ENCODE measurements around the gene CCRL2.
"Not testable (repeated sequence)": the region's sequence is repeated elsewhere in the genome, so short reads cannot be mapped to it uniquely, and the experiment has no call there.

DNA sequence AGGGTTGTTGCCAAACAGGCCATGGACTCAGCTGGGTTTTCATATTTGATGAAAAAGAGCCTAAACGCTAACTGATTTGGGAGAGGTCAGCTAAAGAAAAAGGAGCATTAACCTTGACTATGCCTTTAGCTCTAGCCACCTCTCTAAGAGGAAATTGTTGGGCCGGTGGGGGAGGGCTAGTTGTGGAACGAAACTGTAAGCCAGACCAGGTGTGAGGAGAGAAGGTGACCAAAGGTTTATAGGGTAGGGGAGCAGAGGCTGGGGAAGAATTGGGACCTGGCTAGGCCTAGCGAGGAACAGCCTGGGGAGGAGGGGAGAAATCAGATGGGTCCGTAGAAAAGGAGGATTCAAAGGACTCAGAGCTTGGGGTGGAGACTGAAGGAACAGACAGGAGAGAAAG lies 15.5 kb upstream of the CCRL2 start:
- TF ChIP-seq, protein P1, sequence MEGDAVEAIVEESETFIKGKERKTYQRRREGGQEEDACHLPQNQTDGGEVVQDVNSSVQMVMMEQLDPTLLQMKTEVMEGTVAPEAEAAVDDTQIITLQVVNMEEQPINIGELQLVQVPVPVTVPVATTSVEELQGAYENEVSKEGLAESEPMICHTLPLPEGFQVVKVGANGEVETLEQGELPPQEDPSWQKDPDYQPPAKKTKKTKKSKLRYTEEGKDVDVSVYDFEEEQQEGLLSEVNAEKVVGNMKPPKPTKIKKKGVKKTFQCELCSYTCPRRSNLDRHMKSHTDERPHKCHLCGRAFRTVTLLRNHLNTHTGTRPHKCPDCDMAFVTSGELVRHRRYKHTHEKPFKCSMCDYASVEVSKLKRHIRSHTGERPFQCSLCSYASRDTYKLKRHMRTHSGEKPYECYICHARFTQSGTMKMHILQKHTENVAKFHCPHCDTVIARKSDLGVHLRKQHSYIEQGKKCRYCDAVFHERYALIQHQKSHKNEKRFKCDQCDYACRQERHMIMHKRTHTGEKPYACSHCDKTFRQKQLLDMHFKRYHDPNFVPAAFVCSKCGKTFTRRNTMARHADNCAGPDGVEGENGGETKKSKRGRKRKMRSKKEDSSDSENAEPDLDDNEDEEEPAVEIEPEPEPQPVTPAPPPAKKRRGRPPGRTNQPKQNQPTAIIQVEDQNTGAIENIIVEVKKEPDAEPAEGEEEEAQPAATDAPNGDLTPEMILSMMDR (conservative IDR thresholded peaks at IDR 0.05 in 1 of 2, IDR thresholded peaks at IDR 0.05 in 1 of 2; ENCODE audit: low read depth in 1 of 2, low read length in 2 of 2) = not testable (repeated sequence)
- not testable (repeated sequence) for TF ChIP-seq EZH2 (IDR thresholded peaks at IDR 0.05; ENCODE audit: low read length, missing control alignments)
